Hippocampal formation (tissue), 2 donors: ENCODE measurements around the gene TRAF3IP3.

Experiments used
- DNase-seq, 2 donors: peaks; one replicate each; lab custom pipeline; 2025; lab: John Stamatoyannopoulos, UW

TRAF3IP3 gene

GRCh38 chr1:209738270-209738669 is 17.6 kb upstream of the TRAF3IP3 start:
- no peak for DNase-seq

DNA sequence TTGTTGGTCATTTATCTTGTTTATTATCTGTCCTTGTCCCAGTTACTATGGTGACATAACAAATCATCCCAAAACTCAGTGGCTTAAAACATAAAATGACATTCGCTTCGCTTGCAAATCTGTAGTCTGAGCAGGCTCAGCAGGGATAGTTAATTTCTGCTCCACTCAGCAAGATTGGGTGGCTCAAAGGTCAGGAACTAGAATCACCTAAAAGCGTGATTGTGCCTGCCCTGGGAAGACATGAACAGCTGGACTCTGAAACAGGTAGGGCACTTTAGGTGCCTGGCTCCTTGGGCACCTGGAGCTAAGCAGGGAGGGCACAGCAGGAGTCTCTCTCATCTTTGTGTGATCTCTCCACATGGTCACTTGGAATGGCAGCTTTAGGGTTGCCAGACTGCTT is 14.7 kb upstream of the TRAF3IP3 start:
- no peak for DNase-seq

GRCh38 chr1:209741889-209742288 is 14.0 kb upstream of the TRAF3IP3 start:
- DNase-seq: no peak

DNA sequence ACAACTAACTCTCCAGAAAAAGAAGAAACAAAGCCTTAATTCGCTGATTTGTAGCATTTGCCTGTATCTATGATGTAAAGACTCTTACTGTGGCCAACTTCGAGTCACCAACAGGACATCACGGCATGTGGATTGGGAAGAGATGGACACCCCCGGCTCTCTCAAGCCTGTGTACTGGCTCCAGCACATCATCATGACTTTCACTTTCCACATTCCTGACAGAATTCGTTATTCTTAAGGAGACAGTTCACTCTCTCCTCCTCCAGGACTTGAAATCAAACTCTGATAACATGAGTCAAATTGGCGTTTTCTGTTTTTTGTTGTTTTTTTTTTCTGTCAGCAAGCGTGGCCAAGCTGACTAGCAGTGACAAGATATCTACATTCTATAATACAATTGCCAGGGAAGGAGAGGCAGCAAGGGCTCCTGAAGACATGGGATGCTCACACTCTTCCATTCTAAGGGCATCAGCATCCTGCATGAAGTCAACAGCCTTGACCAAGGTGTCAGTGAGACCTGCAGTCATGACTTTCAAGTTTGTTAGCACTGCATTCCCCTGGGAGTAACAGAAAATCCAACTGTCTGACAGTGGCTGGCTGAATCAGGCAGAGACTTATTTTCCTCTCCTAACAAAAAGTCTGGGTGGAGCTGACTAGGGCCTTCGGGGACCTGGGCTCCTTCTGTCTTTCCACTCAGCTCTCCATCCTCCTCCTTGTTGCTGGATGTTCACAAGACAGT is 13.3 kb upstream of the TRAF3IP3 start:
- no peak for DNase-seq

- DNase-seq: peak in 1 of 2 donors; percentile 16
Measured at GRCh38 chr1:209743145-209743482, 12.7 kb upstream of the TRAF3IP3 start.

GRCh38 chr1:209746451-209747165 is 9.2 kb upstream of the TRAF3IP3 start:
- no peak for DNase-seq

GRCh38 chr1:209747580-209748262 is 8.1 kb upstream of the TRAF3IP3 start:
- DNase-seq: peak; percentile 80 to 83

DNA sequence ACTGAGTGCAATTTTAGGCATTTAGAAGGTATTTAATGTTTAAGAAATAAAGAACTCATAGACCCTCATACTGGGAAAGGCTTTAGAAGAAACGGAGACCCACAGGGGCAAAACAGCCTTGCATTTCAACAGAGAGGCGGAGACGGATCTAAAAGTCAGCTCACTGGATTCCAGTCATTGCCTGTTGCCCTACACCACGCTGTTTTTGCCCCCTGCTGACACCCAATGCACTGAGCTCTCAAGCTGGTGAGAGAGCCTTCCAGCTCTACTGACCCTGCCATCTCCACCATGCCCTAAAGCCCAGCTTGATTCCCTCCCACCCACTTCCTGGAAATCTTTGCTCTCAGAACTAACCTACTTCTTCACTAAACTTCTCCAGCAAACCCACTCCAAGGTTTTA is 7.2 kb upstream of the TRAF3IP3 start:
- DNase-seq: no peak

DNA sequence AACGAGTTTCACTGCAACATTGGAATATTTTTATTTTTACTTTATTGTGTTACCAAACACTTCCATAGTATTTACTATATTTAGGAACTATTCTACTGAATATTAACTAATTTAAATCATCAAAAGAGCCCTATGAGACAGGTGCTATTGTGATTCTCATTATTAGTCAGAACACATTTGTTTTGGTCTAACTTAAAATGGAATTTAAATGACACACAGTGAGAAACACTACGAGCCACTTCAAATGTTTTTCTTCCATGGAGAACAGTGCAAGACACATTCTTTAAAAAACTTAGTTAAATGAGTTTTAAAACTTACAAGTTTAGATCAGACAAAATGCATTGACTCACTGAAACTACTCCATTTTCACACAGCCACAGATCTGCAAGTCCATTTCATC is 6.6 kb upstream of the TRAF3IP3 start:
- no peak for DNase-seq

DNA sequence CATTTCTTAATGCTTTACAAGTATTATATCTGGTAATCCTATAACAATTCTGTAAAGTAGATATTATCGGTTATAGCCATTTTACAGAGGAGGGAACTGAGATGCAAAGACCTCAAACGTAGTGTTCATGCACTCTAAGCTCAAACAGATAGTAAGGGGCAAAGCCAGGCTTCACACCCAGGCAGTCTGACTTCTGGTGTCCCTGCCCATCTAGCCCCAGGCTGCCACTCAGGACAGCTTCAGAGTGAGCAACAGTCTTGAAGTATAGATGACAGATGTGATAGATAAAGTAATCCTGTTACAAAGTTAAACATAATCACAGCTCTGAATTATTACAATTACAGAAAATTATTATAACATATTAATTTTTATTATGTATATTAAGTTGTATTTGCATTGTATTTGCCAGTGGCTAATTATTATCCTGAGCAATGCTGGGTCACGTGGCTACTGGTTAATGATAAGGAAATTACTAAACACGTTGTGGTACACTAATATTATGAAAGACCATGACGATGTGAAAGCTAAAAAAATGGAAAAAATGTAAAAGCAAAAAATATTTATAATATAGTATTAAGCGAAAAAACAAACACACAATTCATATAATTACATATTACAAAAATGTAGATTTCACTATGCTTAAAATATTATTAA is 6.1 kb upstream of the TRAF3IP3 start:
- DNase-seq: no peak

DNA sequence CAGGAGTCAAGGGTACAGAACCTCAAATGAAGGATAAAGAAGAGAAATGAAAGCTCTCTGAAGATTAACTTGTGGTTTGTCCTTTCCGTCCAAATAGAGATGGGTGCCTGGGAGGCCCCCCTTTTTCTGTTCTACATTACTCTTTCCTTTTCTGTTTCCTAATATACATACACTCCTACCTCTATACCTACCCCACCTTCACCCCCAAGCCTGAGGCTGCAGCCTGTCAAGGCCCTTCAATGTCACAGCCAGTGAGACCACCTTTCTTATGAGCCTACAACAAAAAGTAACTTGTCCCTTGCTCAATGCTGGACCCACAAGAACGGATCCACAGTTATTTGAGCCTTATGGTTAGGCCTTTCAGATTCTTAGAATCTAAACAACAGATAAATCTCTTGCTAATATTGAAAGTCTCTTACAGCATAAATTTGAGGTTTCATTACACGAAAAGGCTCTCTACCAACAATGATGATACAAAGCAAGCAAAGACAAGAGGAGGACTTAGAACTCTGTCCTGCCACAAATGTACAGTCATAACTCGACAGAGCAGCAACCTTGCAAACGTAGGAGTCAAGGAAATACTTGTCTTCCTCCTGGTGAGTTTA is 4.1 kb upstream of the TRAF3IP3 start:
- no peak for DNase-seq

- DNase-seq: no peak
Measured at GRCh38 chr1:209752890-209753289, 3.0 kb upstream of the TRAF3IP3 start.

DNA sequence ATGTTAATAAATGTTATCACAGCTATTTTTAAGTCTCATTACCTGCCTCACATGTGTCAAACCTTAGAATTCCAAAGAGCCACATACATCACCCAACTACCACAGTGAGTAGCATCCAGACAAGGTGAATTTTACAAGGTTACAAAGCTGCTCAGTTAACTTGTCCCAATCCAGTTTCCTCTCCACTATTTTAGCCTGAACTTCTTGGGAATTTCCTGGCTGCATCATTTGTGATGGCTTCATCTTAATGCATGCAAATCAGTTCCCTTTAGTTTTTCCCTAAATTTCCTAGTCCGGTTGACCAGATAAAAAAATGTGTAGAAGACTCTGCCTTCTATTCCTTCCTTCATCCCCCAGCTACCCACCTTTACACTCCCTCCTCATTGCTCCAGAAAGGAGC is 597 bp upstream of the TRAF3IP3 start:
- no peak for DNase-seq

GRCh38 chr1:209756615-209757445 is 977 bp downstream of the TRAF3IP3 start:
- DNase-seq: peak in 1 of 2 donors; percentile 34

- no peak for DNase-seq
Measured at GRCh38 chr1:209758400-209758799, 2.5 kb downstream of the TRAF3IP3 start.

GRCh38 chr1:209759829-209760359 is 4.0 kb downstream of the TRAF3IP3 start:
- no peak for DNase-seq

DNA sequence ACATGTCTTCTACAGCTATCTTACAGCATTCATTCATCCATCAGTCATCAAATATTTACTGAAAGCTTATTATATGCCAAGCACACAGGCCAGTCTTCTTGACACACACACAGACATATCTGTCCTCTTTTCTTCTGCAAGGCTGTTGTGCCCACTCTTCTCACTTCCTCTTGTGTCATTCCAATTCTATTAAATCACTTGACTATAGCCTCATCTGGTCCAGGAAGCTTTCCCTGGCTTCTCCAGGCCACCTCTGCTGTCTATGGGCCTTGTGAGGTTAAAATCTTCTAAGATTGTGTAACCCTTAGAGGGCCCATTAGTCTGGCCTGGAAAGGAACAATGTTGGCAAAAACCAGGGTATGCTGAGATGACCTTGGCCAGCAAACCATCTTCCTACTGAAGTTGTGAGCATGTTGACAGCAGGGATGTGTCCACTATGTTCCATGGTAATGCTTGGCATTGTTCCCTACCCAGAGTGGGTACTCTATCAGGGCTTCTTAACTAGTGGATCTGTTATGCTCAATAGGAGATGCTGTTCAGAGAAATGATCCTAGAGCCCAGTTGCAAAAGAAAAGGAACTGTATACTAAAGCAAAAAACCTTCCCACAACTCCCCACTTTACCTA is 5.3 kb downstream of the TRAF3IP3 start:
- DNase-seq: no peak

DNA sequence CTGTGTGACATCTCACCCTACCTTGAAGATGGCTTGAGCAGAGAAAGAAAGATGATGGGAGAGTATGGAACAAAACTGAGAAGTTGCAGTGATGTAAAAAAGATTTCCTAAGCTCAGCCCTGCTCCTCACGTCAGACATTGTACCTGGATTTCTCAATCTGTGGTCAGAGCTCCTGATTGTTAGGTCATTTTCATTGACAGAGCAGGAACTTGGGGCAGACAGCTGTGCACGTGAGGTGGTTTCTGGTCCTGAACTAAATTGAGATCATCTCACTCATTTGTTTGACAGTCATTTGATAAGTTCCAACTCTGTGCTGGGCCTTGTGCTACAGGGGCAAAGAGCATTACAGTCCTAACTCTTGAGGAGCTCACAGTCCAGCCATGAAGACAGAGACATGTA is 10.2 kb downstream of the TRAF3IP3 start:
- no peak for DNase-seq

GRCh38 chr1:209767096-209767495 is 11.2 kb downstream of the TRAF3IP3 start:
- DNase-seq: no peak

GRCh38 chr1:209767706-209768105 is 11.9 kb downstream of the TRAF3IP3 start:
- no peak for DNase-seq
